ENCODE measurements around the gene ACADM. TPM values are rescaled to one million over a fixed set of nuclear protein-coding genes. Genes with fewer than 3 reads are reported as not detected.

The ACADM gene
- total RNA-seq, 4 donors from 2014 or later, result 37.0 to 59.4 (median 43.9) TPM

DNA sequence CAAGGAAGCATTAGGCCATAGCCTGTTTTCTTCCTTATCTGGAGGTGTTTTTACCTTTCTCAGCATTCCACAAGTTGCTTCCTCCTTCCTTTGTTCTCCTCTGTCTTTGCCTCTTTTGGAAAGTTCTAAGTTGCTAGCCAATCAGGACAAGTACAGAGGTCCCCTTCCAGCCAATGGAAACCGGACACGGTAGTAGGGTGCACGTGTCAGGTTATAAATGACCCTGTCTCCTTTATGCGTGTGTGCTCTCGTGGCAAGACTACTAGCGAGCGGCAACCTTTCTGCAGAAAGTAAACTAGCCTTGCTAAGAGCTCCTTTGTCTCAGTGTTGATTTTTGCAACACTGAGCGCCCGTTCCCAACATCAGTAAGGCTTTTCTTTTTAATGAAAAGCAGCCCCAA lies 1.5 kb upstream of the ACADM start:
- TF ChIP-seq, protein P1, sequence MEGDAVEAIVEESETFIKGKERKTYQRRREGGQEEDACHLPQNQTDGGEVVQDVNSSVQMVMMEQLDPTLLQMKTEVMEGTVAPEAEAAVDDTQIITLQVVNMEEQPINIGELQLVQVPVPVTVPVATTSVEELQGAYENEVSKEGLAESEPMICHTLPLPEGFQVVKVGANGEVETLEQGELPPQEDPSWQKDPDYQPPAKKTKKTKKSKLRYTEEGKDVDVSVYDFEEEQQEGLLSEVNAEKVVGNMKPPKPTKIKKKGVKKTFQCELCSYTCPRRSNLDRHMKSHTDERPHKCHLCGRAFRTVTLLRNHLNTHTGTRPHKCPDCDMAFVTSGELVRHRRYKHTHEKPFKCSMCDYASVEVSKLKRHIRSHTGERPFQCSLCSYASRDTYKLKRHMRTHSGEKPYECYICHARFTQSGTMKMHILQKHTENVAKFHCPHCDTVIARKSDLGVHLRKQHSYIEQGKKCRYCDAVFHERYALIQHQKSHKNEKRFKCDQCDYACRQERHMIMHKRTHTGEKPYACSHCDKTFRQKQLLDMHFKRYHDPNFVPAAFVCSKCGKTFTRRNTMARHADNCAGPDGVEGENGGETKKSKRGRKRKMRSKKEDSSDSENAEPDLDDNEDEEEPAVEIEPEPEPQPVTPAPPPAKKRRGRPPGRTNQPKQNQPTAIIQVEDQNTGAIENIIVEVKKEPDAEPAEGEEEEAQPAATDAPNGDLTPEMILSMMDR (IDR thresholded peaks at IDR 0.05), result no peak
- ATAC-seq (ENCODE audit: low FRiP score) (no peak), DNase-seq (ENCODE audit: low spot score) (no peak)

DNA sequence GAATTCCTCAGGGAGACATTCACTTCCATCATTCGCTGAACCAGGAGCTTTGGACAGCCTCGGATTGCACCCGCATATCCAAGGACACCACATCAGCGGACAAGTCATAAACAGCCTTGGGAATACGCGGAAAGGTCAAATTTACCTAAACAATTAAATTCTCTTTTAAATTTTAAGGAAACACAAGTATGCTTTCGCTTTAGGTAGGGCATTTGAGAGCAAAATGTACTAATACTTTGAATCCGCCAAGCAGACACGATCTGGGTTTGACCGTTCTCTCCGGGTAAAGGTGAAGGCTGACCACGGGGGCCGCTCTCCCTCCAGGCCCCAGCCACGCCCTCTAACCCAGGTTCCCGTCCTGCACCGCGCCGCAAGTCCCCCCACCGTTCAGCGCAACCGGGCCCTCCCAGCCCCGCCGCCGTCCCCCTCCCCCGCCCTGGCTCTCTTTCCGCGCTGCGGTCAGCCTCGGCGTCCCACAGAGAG lies 479 bp upstream of the ACADM start:
- peak; percentile 54 for DNase-seq (ENCODE audit: low spot score)
- ATAC-seq (ENCODE audit: low FRiP score), result peak; percentile 99
- TF ChIP-seq, protein P1 (IDR thresholded peaks at IDR 0.05), result no peak

DNA sequence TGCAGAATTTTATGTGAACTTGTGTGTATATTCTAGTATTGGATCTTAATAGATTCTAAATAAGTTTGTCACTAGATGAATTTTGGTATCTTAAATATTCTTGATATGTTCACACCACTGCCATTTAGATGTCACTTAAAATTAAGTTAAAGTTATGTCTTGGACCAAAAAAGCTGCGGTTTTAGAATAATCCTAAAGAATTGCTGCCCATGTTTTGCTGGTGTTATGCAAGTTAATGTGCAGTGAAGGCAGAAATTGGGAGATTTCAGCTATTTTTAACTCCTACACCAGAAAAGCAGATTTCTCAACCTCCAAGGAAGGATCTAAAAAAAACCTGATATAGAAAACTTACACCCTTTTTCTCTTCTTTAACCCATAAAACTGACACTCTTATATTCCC lies 757 bp downstream of the ACADM start:
- ATAC-seq (ENCODE audit: low FRiP score), result no peak
- TF ChIP-seq, protein P1 (IDR thresholded peaks at IDR 0.05), result no peak

DNA sequence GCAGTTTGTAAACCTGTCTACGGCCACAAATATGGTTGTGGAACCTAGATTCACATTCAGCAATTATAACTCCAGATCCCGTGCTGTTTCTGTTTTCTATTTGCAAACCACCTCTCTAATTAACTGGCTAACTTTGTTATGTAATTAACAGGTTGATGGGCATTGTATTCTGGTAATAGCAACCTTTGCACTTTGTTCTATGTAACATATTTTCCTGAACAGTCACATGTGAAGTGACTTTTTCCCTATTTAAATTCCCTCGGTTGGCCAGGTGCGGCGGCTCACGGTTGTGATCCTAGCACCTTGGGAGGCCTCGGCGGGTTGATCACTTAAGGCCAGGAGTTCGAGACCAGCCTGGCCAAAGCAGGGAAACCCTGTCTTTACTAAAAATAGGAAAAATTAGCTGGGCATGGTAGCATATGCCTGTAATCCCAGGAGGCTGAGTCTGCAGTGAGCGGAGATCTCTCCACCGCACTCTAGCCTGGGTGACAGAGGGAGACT lies 1.4 kb downstream of the ACADM start:
- no peak for ATAC-seq (ENCODE audit: low FRiP score)
- TF ChIP-seq, protein P1 (IDR thresholded peaks at IDR 0.05), result no peak
- no peak for DNase-seq (ENCODE audit: low spot score)

More for the DNA sequence above, 757 bp downstream of the ACADM start:
- DNase-seq (ENCODE audit: low spot score), result no peak

DNA sequence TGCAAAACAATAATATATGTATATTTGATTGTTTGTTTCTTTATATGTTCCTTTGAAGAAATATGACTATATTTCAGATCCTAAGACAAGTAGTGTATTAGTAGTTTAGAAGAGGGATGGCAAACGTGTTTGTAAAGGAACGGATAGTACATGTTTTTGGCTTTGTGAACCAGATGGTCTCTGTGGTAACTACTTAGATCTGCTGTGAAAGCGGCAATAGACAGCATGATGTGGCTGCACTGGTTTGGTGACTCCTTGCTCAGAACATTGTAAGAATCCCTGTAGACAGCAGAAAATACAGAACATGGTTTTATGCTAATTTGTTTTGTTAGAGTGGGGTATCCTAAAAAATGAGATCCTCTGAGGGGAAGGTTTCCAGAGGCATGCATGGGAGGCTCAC lies 3.1 kb downstream of the ACADM start:
- ATAC-seq (ENCODE audit: low FRiP score) (no peak), DNase-seq (ENCODE audit: low spot score) (no peak)
- TF ChIP-seq, protein P1 (IDR thresholded peaks at IDR 0.05), result no peak

DNA sequence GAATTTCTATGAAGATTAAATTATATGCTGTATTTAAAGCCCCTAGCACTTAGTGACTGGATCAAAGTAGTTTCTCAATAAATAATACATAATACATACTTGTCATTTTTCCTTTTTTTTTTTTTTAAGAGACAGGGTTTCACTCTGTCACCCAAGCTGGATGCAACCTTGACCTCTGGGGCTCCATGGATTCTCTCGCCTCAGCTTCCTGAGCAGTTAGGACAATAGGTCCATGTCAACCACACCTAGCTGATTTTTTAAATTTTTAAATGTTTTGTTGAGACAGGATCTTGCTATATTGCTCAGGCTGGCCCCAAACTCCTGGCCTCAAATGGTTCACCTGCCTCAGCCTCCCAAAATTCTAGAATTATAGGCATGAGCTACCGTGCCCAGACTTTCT lies 5.9 kb downstream of the ACADM start:
- TF ChIP-seq, protein P1 (IDR thresholded peaks at IDR 0.05), result no peak
- ATAC-seq (ENCODE audit: low FRiP score) (no peak), DNase-seq (ENCODE audit: low spot score) (no peak)

DNA sequence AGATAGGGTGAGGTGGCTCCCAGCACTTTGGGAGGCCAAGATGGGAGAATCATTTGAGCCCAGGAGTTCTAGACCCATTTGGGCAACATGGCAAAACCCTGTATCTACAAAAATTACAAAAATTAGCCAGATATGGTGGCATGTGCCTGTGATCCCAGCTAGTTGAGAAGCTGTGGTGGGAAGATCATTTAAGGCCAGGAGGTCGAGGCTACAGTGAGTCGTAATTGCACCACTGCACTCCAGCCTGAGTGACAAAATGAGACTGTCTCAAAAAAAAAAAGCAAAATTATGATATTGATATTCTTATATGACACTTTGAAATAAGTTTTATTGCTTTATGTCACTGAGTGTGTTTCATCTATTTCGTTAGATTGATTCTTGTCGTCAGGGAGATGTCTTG lies 7.4 kb downstream of the ACADM start:
- no peak for DNase-seq (ENCODE audit: low spot score)
- ATAC-seq (ENCODE audit: low FRiP score), result no peak
- TF ChIP-seq, protein P1 (IDR thresholded peaks at IDR 0.05), result no peak

Measured in omental fat pad (tissue), 4 donors.